Midbrain (tissue), 1 donor: ENCODE measurements around the gene PRKCQ.
"Not testable (repeated sequence)": the region's sequence is repeated elsewhere in the genome, so short reads cannot be mapped to it uniquely, and the experiment has no call there.

Experiments
- DNase-seq: peaks from one replicate; lab custom pipeline; 2025; lab: John Stamatoyannopoulos, UW

PRKCQ gene

GRCh38 chr10:6455592-6455991 is 124.5 kb downstream of the PRKCQ start:
- no peak for DNase-seq

GRCh38 chr10:6446711-6447110 is 133.4 kb downstream of the PRKCQ start:
- DNase-seq: no peak

- DNase-seq: peak; percentile 76
Measured at GRCh38 chr10:6445671-6446316, 134.3 kb downstream of the PRKCQ start.

- DNase-seq: not testable (repeated sequence)
Measured at GRCh38 chr10:6439875-6440274, 140.2 kb downstream of the PRKCQ start.

GRCh38 chr10:6431861-6432260 is 148.2 kb downstream of the PRKCQ start:
- no peak for DNase-seq

GRCh38 chr10:6431186-6431585 is 148.9 kb downstream of the PRKCQ start:
- DNase-seq: no peak

- DNase-seq: no peak
Measured at GRCh38 chr10:6430423-6430980, 149.6 kb downstream of the PRKCQ start.

- DNase-seq: no peak
Measured at GRCh38 chr10:6427357-6427959, 152.6 kb downstream of the PRKCQ start.

GRCh38 chr10:6426317-6426716 is 153.8 kb downstream of the PRKCQ start:
- no peak for DNase-seq

GRCh38 chr10:6423413-6424170 is 156.5 kb downstream of the PRKCQ start:
- DNase-seq: no peak

- DNase-seq: no peak
Measured at GRCh38 chr10:6423004-6423403, 157.1 kb downstream of the PRKCQ start.

GRCh38 chr10:6418613-6419216 is 161.4 kb downstream of the PRKCQ start:
- DNase-seq: no peak

- DNase-seq: no peak
Measured at GRCh38 chr10:6418167-6418566, 161.9 kb downstream of the PRKCQ start.

- peak; percentile 59 for DNase-seq
Measured at GRCh38 chr10:6416892-6417512, 163.1 kb downstream of the PRKCQ start.

- DNase-seq: no peak
Measured at GRCh38 chr10:6411436-6411835, 168.6 kb downstream of the PRKCQ start.

GRCh38 chr10:6410830-6411229 is 169.2 kb downstream of the PRKCQ start:
- DNase-seq: no peak

- DNase-seq: peak; percentile 24
Measured at GRCh38 chr10:6409971-6410643, 170.0 kb downstream of the PRKCQ start.

GRCh38 chr10:6408799-6409198 is 171.3 kb downstream of the PRKCQ start:
- no peak for DNase-seq

- DNase-seq: no peak
Measured at GRCh38 chr10:6407034-6407721, 172.9 kb downstream of the PRKCQ start.

- peak; percentile 28 for DNase-seq
Measured at GRCh38 chr10:6406220-6407033, 173.6 kb downstream of the PRKCQ start.
